H9 (cell line): Measurements from ENCODE around the gene TMEM239. TPM values are rescaled to one million over a fixed set of nuclear protein-coding genes. Genes with fewer than 3 reads are reported as not detected.

Experiments
- DNase-seq: peaks from one replicate; pipeline ENCODE4 v3.0.0-alpha.2; 2017
- H2AFZ ChIP-seq: one replicate; pipeline ENCODE4 v1.6.1; 2013; ENCODE audit warnings: mild to moderate bottlenecking, low read length, control low read depth, moderate library complexity
- H2AK5ac ChIP-seq: 2 replicates; pipeline ENCODE4 v1.6.1; 2013; ENCODE audit warnings: low read length, control low read depth, mixed read lengths; ENCODE audit not compliant: insufficient read length
- H2BK120ac ChIP-seq: one replicate; pipeline ENCODE4 v1.6.1; 2013; ENCODE audit warnings: low read depth, mild to moderate bottlenecking, low read length, control low read depth, inconsistent platforms; ENCODE audit not compliant: poor library complexity, severe bottlenecking
- H2BK12ac ChIP-seq: 2 replicates; pipeline ENCODE4 v1.6.1; 2013; ENCODE audit warnings: low read length, control low read depth, mixed read lengths, low read depth; ENCODE audit not compliant: insufficient read length
- H2BK15ac ChIP-seq: 2 replicates; pipeline ENCODE4 v1.6.1; 2013; ENCODE audit warnings: low read depth, low read length, control low read depth
- H2BK20ac ChIP-seq: one replicate; pipeline ENCODE4 v1.6.1; 2013; ENCODE audit warnings: low read depth, mild to moderate bottlenecking, low read length, control low read depth, inconsistent platforms; ENCODE audit not compliant: poor library complexity, severe bottlenecking
- H2BK5ac ChIP-seq: 2 replicates; pipeline ENCODE4 v1.6.1; 2013; ENCODE audit warnings: low read length, control low read depth, mixed read lengths; ENCODE audit not compliant: insufficient read length
- H3K14ac ChIP-seq: 2 replicates; pipeline ENCODE4 v1.6.1; 2013; ENCODE audit warnings: low read length, control low read depth; ENCODE audit not compliant: insufficient read depth
- H3K18ac ChIP-seq: 2 replicates; pipeline ENCODE4 v1.6.1; 2013; ENCODE audit warnings: low read depth, mild to moderate bottlenecking, mixed read lengths, low read length, control low read depth; ENCODE audit not compliant: insufficient read length
- H3K23ac ChIP-seq: 2 replicates; pipeline ENCODE4 v1.6.1; 2013; ENCODE audit warnings: low read length, control low read depth, mixed read lengths, low read depth; ENCODE audit not compliant: insufficient read length
- H3K23me2 ChIP-seq: 2 replicates; pipeline ENCODE4 v1.6.1; 2013; ENCODE audit warnings: low read depth, mild to moderate bottlenecking, mixed read lengths, low read length, control low read depth; ENCODE audit not compliant: insufficient read length, poor library complexity, severe bottlenecking
- H3K27ac ChIP-seq: 2 replicates; pipeline ENCODE4 v1.5.1; 2013; ENCODE audit warnings: low read length, control low read depth, mixed read lengths, low read depth; ENCODE audit not compliant: insufficient read length
- H3K27me3 ChIP-seq: 2 replicates; pipeline ENCODE4 v1.6.1; 2013; ENCODE audit warnings: low read length, control low read depth, inconsistent platforms; ENCODE audit not compliant: insufficient read depth
- H3K4ac ChIP-seq: 2 replicates; pipeline ENCODE4 v1.6.1; 2013; ENCODE audit warnings: low read depth, mild to moderate bottlenecking, control low read depth, inconsistent platforms, low read length, moderate library complexity
- H3K4me1 ChIP-seq: 2 replicates; pipeline ENCODE4 v1.6.1; 2013; ENCODE audit warnings: low read length, control low read depth, inconsistent platforms; ENCODE audit not compliant: insufficient read depth
- H3K4me2 ChIP-seq: 2 replicates; pipeline ENCODE4 v1.6.1; 2013; ENCODE audit warnings: low read length, control low read depth, mixed read lengths; ENCODE audit not compliant: insufficient read length, insufficient read depth
- H3K56ac ChIP-seq: 2 replicates; pipeline ENCODE4 v1.6.1; 2013; ENCODE audit warnings: low read depth, mild to moderate bottlenecking, mixed read lengths, low read length, control low read depth; ENCODE audit not compliant: insufficient read length
- H3K79me1 ChIP-seq: 2 replicates; pipeline ENCODE4 v1.6.1; 2013; ENCODE audit warnings: low read depth, mild to moderate bottlenecking, moderate library complexity, low read length, control low read depth, inconsistent platforms; ENCODE audit not compliant: insufficient read depth, poor library complexity, severe bottlenecking
- H3K79me2 ChIP-seq: 2 replicates; pipeline ENCODE4 v1.6.1; 2013; ENCODE audit warnings: low read length, control low read depth, inconsistent platforms; ENCODE audit not compliant: insufficient read depth
- H3K9ac ChIP-seq: 2 replicates; pipeline ENCODE4 v1.6.1; 2013; ENCODE audit warnings: low read length, control low read depth, mixed read lengths; ENCODE audit not compliant: insufficient read length; ENCODE audit errors: extremely low read depth
- H3K9me3 ChIP-seq: one replicate; pipeline ENCODE4 v1.6.1; 2013; ENCODE audit warnings: low read depth, low read length, inconsistent platforms; ENCODE audit not compliant: control insufficient read depth
- H3T11ph ChIP-seq: one replicate; pipeline ENCODE4 v1.6.1; 2013; ENCODE audit warnings: mild to moderate bottlenecking, low read length, control low read depth, inconsistent platforms
- H4K20me1 ChIP-seq: one replicate; pipeline ENCODE4 v1.6.1; 2013; ENCODE audit not compliant: control insufficient read depth, insufficient read length, insufficient read depth
- H4K5ac ChIP-seq: 2 replicates; pipeline ENCODE4 v1.6.1; 2013; ENCODE audit warnings: low read depth, mild to moderate bottlenecking, mixed read lengths, low read length, control low read depth; ENCODE audit not compliant: insufficient read length
- H4K8ac ChIP-seq: replicated peaks from 2 replicates; pipeline ENCODE4 v1.6.1; 2013; ENCODE audit warnings: low read length, control low read depth, mixed read lengths, low read depth; ENCODE audit not compliant: insufficient read length
- H4K91ac ChIP-seq: 2 replicates; pipeline ENCODE4 v1.6.1; 2013; ENCODE audit warnings: low read depth, mild to moderate bottlenecking, moderate library complexity, mixed read lengths, low read length, control low read depth; ENCODE audit not compliant: insufficient read length
- H3K27ac Mint-ChIP-seq, 3 experiments: 2 replicates in 2 of 3; 3 replicates in 1 of 3; pipeline ENCODE4 v1.8.0; 2020 to 2021; ENCODE audit warnings: mixed read lengths in 3 of 3, mild to moderate bottlenecking in 1 of 3, moderate library complexity in 1 of 3
- H3K27me3 Mint-ChIP-seq: 2 replicates; pipeline ENCODE4 v1.8.0; 2021; ENCODE audit warnings: low read depth, mild to moderate bottlenecking, moderate library complexity, mixed read lengths
- H3K36me3 Mint-ChIP-seq, 3 experiments: 2 replicates in 2 of 3; 3 replicates in 1 of 3; pipeline ENCODE4 v1.8.0; 2020 to 2021; ENCODE audit warnings: low read depth in 3 of 3, mixed read lengths in 3 of 3; ENCODE audit not compliant: insufficient read depth in 1 of 3
- H3K4me1 Mint-ChIP-seq, 2 experiments: 2 replicates each; pipeline ENCODE4 v1.8.0; 2020; ENCODE audit warnings: mixed read lengths in 2 of 2
- H3K4me3 Mint-ChIP-seq, 2 experiments: 2 replicates in 1 of 2; 3 replicates in 1 of 2; pipeline ENCODE4 v1.8.0; 2020 to 2021; ENCODE audit warnings: mild to moderate bottlenecking in 2 of 2, mixed read lengths in 2 of 2, moderate library complexity in 1 of 2
- H3K9me3 Mint-ChIP-seq, 2 experiments: 2 replicates in 1 of 2; 3 replicates in 1 of 2; pipeline ENCODE4 v1.8.0; 2020; ENCODE audit warnings: mild to moderate bottlenecking in 2 of 2, mixed read lengths in 2 of 2, moderate library complexity in 1 of 2
- CTCF ChIP-seq: fragments of 200-600 bp; sonication (generic); conservative IDR thresholded peaks from 3 replicates; pipeline ENCODE4 v1.8.0; 2021; ENCODE audit warnings: antibody characterized with exemption, mild to moderate bottlenecking
- WGBS: extraction: QIAGEN DNeasy Blood & Tissue Kit; methylation state at CpG from one replicate; pipeline ENCODE4 v1.1.7; 2013; ENCODE audit warnings: missing lambda C conversion rate, low lambda C conversion rate, mixed read lengths; ENCODE audit not compliant: insufficient read length; ENCODE audit errors: extremely low coverage; 5-methylcytosine and 5-hydroxymethylcytosine counted together
- total RNA-seq: library from RNA; stranded (reverse); gene quantifications from 2 replicates; pipeline ENCODE4 v1.2.1, GENCODE V29; 2021

Gene TMEM239
- total RNA-seq, 1 experiment from 2014 or later: not detected

- H3K79me2 ChIP-seq: no peaks in the 10 kb centered on the region
- H3K23ac ChIP-seq: no peak within 1 kb of the TSS
- H2BK20ac ChIP-seq: no peak within 1 kb of the TSS
- H2AFZ ChIP-seq: no peak within 1 kb of the TSS
- H3K9ac ChIP-seq: no peak within 1 kb of the TSS
- H3K18ac ChIP-seq: no peak within 1 kb of the TSS
- no peak for TF ChIP-seq CTCF
- Mint-ChIP-seq H3K4me3 (no peak within 1 kb of the TSS), H3K9me3 (peaks cover 8 to 11% of the 10 kb centered on the region in 2 experiments; a peak in 4 of 5 replicates), H3K27ac (peak within 1 kb of the TSS in 2 of 3 experiments; percentile 8 to 50; a peak in 2 of 7 replicates), H3K36me3 (no peaks in the 10 kb centered on the region; a peak in 1 of 7 replicates), H3K4me1 (no peaks in the 10 kb centered on the region; a peak in 2 of 4 replicates), H3K27me3 (peaks cover 22% of the 10 kb centered on the region)
- no peak within 1 kb of the TSS for H2BK12ac ChIP-seq
- H2AK5ac ChIP-seq: no peak within 1 kb of the TSS
- DNase-seq: no peak
- WGBS: no CpG with 5 or more reads among the region's 5 CpGs
- no peak within 1 kb of the TSS for H3K56ac ChIP-seq
- no peak within 1 kb of the TSS for H3K27ac ChIP-seq
- no peaks in the 10 kb centered on the region for H3K4me1 ChIP-seq
- H2BK5ac ChIP-seq: no peak within 1 kb of the TSS
- no peak within 1 kb of the TSS for H2BK120ac ChIP-seq
- no peak within 1 kb of the TSS for H3T11ph ChIP-seq
- no peaks in the 10 kb centered on the region for H3K9me3 ChIP-seq
- no peaks in the 10 kb centered on the region for H3K79me1 ChIP-seq
- no peak within 1 kb of the TSS for H2BK15ac ChIP-seq
- no peaks in the 10 kb centered on the region for H3K23me2 ChIP-seq
- H4K20me1 ChIP-seq: no peaks in the 10 kb centered on the region
- no peak within 1 kb of the TSS for H3K14ac ChIP-seq
- no peak within 1 kb of the TSS for H4K8ac ChIP-seq
- H3K4me2 ChIP-seq: no peak within 1 kb of the TSS
- H4K5ac ChIP-seq: no peak within 1 kb of the TSS
- no peaks in the 10 kb centered on the region for H3K27me3 ChIP-seq
- no peak within 1 kb of the TSS for H3K4ac ChIP-seq
- no peak within 1 kb of the TSS for H4K91ac ChIP-seq
Observed at GRCh38 chr20:2814587-2815051, 1.5 kb upstream of the TMEM239 start, which contains the start of gene C20orf141. C20orf141 (plus strand) TSS chr20:2814987; CDS start chr20:2815185, 198 bp downstream.
